22Rv1 (cell line): ENCODE results near the gene OR2A2.
"Not testable (repeated sequence)": the region's sequence is repeated elsewhere in the genome, so short reads cannot be mapped to it uniquely, and the experiment has no call there.

ENCODE experiments used
- H3K27ac ChIP-seq: fragments of 450-650 bp; 2 replicates; pipeline ENCODE4 v1.5.1; 2017
- CTCF ChIP-seq: fragments of 450-650 bp; IDR thresholded peaks from 2 replicates; pipeline ENCODE4 v1.5.1; 2017; ENCODE audit warnings: mild to moderate bottlenecking
- ZFX ChIP-seq: fragments of 450-650 bp; IDR thresholded peaks from 2 replicates; pipeline ENCODE4 v1.6.1; 2017; ENCODE audit warnings: antibody characterized with exemption, borderline replicate concordance

The OR2A2 gene

GRCh38 chr7:144113651-144114050 lies 4.3 kb downstream of the OR2A2 start:
- TF ChIP-seq ZFX (no peak), CTCF (no peak)
- H3K27ac ChIP-seq, result no peak overlapping the region

- no peak overlapping the region for H3K27ac ChIP-seq
- TF ChIP-seq CTCF, result 0 out of 2 replicates have a peak, but pooled peaks have one; percentile 15
- no peak for TF ChIP-seq ZFX
These were observed 9.0 kb downstream of the OR2A2 start for GRCh38 chr7:144118341-144118740.

GRCh38 chr7:144122876-144123275 lies 13.5 kb downstream of the OR2A2 start, which contains the start of gene OR2A14:
TSS of gene OR2A14 (plus strand) at chr7:144123176. CDS start at chr7:144129113, 5,937 bp downstream.
- no peak within 1 kb of the TSS for H3K27ac ChIP-seq
- TF ChIP-seq ZFX (no peak), CTCF (no peak)

GRCh38 chr7:144127714-144128334 lies 18.4 kb downstream of the OR2A2 start:
- TF ChIP-seq CTCF (peak; percentile 96), ZFX (no peak)
- no peak overlapping the region for H3K27ac ChIP-seq

GRCh38 chr7:144129601-144130000 lies 20.2 kb downstream of the OR2A2 start:
- not testable (repeated sequence) for H3K27ac ChIP-seq

GRCh38 chr7:144130730-144131129 lies 21.3 kb downstream of the OR2A2 start:
- no peak for TF ChIP-seq CTCF
- no peak overlapping the region for H3K27ac ChIP-seq

GRCh38 chr7:144132262-144132661 lies 22.9 kb downstream of the OR2A2 start:
- TF ChIP-seq CTCF (no peak), ZFX (no peak)
- no peak overlapping the region for H3K27ac ChIP-seq

- H3K27ac ChIP-seq, result no peak overlapping the region
- TF ChIP-seq ZFX (no peak), CTCF (no peak)
These were observed 23.9 kb downstream of the OR2A2 start for GRCh38 chr7:144133307-144133706.
